GM21529 (cell line): ENCODE measurements around the gene UBE2E1.
"Not testable (repeated sequence)": the region's sequence is repeated elsewhere in the genome, so short reads cannot be mapped to it uniquely, and the experiment has no call there.

Source experiments
- ATAC-seq: cut with Tn5 transposase; IDR thresholded peaks from one replicate; pipeline ENCODE4 v1.9.1; 2021; ENCODE audit not compliant: unreplicated experiment

Gene UBE2E1

DNA sequence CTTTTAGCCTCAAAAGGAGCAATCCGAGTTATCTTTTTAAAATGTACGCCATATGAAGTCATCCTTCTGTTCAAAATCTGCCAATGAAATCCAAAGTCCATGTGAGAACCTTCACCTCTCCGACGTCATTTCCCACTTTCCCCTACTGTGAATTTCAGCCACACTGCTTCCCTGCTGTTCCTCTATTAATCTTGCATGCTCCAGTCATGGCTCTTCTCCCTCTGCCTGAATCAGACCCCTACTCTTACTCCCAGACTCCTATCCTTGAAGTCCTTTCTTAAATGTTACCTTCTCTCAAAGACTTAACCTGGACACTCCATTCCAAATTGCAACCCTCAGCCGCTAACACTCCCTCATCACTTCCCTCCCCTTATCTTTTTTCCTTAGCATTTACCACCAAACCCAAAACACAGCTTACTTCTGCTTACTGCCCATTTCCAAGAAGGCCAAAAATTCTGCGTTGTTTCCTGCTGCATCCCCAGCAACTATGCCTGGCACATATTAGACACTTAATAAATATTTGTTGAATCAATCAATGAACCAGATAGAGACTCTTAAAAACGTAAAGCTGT, 109.9 kb downstream of the UBE2E1 start:
- ATAC-seq: no peak

GRCh38 chr3:23916152-23916885, 110.6 kb downstream of the UBE2E1 start:
- ATAC-seq: peak; percentile 46

- ATAC-seq: peak; percentile 94
These were observed 111.3 kb downstream of the UBE2E1 start, which contains the start of the genes NKIRAS1 and RPL15 for GRCh38 chr3:23916886-23917678. TSS of gene NKIRAS1 (minus strand) at chr3:23916990. CDS start at chr3:23910904, 6,086 bp downstream. TSS of gene RPL15 (plus strand) at chr3:23917132. CDS start at chr3:23917860, 728 bp downstream.

DNA sequence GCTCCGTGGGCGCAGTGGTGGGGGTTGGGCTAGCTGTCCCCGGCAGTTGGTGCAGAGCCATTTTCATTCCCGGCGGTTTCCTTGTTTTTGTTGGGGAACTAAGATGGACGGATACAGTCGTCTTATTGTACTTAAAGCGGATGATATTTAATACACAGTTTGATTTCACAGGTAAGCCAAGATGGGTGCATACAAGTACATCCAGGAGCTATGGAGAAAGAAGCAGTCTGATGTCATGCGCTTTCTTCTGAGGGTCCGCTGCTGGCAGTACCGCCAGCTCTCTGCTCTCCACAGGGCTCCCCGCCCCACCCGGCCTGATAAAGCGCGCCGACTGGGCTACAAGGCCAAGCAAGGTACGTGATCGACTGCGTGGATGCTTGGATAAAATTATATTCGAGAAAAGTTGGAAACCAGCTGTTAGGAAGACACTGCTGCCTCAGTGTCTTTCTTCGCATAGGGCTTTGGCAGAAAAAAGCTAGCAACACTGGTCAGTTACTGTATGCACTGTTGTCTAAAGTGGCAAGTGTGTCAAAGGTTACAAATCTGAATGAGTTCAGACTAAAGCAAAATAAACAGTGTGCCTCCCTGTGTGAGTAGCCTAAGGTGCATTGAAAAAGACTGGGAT, 112.0 kb downstream of the UBE2E1 start:
- not testable (repeated sequence) for ATAC-seq

DNA sequence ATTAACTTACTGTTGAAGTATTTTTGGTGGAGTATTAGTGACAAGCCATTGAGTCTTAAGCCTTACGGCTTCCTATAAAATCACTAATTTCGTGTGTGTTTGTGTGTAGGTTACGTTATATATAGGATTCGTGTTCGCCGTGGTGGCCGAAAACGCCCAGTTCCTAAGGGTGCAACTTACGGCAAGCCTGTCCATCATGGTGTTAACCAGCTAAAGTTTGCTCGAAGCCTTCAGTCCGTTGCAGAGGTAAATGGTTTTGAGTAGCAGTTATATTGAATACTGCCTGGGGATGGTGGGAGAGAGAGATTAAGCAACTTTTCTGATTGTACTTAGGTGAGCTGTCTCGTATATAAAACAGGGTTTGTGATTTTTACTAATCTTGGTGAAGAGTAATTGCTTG, 112.6 kb downstream of the UBE2E1 start:
- not testable (repeated sequence) for ATAC-seq

GRCh38 chr3:23919628-23920027, 113.9 kb downstream of the UBE2E1 start:
- no peak for ATAC-seq

GRCh38 chr3:23920151-23920655, 114.4 kb downstream of the UBE2E1 start:
- no peak for ATAC-seq

- ATAC-seq: no peak
These were observed 115.3 kb downstream of the UBE2E1 start for GRCh38 chr3:23921052-23921511.

- no peak for ATAC-seq
These were observed 118.0 kb downstream of the UBE2E1 start for GRCh38 chr3:23923786-23924185.

DNA sequence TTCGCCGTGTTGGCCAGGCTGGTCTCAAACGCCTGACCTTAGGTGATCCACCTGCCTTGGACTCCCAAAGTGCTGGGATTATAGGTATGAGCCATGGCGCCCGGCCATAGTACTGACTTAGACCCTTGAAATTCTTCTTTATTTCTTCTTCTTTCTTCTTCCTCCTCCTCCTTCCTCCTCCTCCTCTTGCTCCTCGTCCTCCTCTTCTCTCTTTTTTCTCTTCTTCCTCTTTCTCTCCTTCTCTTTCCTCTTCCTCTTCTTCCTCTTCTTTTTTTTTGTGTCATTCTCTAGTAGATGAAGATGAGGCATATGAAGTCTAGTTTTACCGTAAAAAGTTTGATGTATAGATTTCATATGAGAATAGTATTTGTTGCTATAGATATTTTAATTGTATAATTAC, 120.5 kb downstream of the UBE2E1 start:
- no peak for ATAC-seq

DNA sequence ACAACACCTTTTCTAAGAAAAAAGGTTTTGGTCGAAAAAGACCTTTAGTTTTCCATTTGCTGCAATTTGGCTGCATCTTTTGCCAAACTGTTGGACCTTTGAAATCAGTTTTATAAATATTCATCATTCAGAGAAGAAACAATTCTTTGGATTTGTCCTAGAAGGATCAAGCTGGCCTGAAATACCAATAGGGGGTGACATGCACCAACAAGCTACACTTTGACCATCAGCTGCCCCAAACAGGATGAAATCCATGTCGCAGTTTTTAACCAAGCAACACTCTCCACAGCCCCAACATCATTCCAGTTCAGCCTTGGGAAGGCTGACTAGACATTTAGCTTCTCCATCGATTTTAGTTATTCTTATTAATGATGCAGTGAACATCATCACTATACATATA, 121.0 kb downstream of the UBE2E1 start:
- ATAC-seq: no peak

DNA sequence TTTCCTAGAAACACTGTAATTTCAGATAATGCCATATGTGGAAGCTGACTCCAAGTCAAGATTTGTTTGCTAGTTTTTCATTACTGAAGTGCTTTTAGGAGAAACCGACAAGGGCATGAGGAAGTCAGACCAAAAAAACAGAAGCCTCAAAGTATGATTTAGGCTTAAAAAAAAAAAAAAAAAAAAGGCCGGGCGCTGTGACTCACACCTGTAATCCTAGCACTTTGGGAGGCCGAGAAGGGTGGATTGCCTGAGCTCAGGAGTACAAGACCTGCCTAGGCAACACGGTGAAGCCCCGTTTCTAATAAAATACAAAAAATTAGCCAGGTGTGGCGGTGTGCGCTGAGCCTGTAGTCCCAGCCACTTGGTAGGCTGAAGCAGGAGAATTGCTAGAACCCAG, 122.8 kb downstream of the UBE2E1 start:
- ATAC-seq: no peak

- ATAC-seq: no peak
These were observed 125.8 kb downstream of the UBE2E1 start for GRCh38 chr3:23931597-23931996.

DNA sequence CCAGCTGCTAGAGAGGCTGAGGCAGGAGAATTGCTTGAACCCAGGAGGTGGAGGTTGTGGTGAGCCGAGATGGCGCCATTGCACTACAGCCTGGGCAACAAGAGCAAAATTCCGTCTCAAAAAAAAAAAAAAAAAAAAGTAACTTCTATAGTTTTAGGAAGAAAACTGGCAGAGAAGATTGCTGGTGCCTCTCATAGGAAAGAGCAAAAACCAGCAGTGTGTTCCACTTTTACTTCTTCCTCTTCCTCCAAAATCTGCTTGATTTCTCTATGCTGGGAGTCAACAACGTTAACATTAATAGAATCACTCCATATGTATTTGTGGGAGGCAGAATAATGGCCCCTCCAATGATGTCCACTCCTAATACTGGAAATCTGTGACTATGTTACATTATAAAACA, 126.8 kb downstream of the UBE2E1 start:
- no peak for ATAC-seq

GRCh38 chr3:23934253-23934652, 128.5 kb downstream of the UBE2E1 start:
- no peak for ATAC-seq

GRCh38 chr3:23937296-23937695, 131.5 kb downstream of the UBE2E1 start:
- ATAC-seq: no peak

DNA sequence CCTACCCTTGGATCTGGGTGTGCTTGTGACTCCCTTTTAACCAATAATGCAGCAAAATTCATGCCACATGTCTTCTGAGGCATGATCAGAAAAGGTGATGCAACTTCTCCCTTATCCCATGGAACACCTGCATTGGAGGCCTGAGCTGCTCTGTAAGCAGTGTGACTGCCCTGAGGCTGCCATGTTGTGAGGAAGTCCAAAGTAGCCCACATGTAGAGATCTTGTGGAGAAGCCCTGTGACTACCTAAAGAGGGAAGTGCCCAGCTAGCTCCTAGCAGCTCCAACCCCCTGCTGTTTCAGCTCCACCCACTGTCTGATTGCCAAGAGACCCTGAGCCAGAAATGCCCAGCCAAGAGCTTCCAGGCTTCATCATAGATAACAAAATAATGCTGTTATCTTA, 132.9 kb downstream of the UBE2E1 start:
- ATAC-seq: no peak

DNA sequence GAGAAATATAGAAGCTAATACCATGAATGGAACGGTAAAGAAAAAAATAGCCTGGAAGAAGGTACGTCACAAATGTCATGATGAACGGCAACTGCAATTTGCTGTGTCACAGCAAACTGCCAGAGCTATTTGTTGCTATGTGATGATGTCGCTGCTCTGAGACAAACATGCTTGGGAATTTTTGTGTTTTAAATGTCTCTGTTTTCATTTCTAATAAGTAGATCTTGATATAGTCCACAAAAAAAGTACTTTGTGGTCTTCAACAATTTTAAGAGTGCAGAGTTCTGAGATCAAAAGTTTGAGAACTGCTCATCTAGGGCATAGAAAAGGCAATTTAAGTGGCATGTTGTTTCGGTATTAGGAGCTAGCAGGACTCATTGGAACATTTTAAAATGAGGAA, 135.0 kb downstream of the UBE2E1 start:
- ATAC-seq: no peak
